K562 (cell line): ENCODE results near the gene CBX4. TPM values are rescaled to one million over a fixed set of nuclear protein-coding genes. Genes with fewer than 3 reads are reported as not detected.

Experiments used
- ARID1B ChIP-seq: fragments of 450-650 bp; IDR thresholded peaks from 2 replicates; pipeline ENCODE4 v1.6.1; 2016; ENCODE audit warnings: antibody characterized with exemption, mild to moderate bottlenecking, inconsistent platforms
- BRD4 ChIP-seq: fragments of 200-600 bp; sonication (generic); IDR thresholded peaks from 2 replicates; pipeline ENCODE4 v1.6.1; 2017; ENCODE audit warnings: inconsistent platforms
- CCNT2 ChIP-seq: IDR thresholded peaks from 2 replicates; pipeline ENCODE4 v1.6.1; 2011; ENCODE audit warnings: borderline replicate concordance, low read depth, mild to moderate bottlenecking, moderate library complexity, mixed read lengths, low read length; ENCODE audit not compliant: insufficient read length; ENCODE audit errors: extremely low read depth
- CEBPZ ChIP-seq: fragments of 150-350 bp; IDR thresholded peaks from 2 replicates; pipeline ENCODE4 v1.6.1; 2014; ENCODE audit warnings: low read depth, mild to moderate bottlenecking, low read length, borderline replicate concordance
- DLX4 ChIP-seq: fragments of 250-450 bp; sonication (Bioruptor Pico); IDR thresholded peaks from 2 replicates; pipeline ENCODE4 v1.6.1; 2021; ENCODE audit warnings: mild to moderate bottlenecking
- E2F4 ChIP-seq: sonication (generic); formaldehyde crosslinking; IDR thresholded peaks from 2 replicates; pipeline ENCODE4 v1.8.0; 2022; ENCODE audit warnings: mild to moderate bottlenecking, low read depth, missing genetic modification reagents
- ETV1 ChIP-seq: fragments of 450-650 bp; conservative IDR thresholded peaks from 2 replicates; pipeline ENCODE4 v1.6.1; 2016; ENCODE audit warnings: missing genetic modification characterization, control low read depth, low read depth, missing compliant biosample characterization
- FOXA1 ChIP-seq: fragments of 450-650 bp; IDR thresholded peaks from 2 replicates; pipeline ENCODE4 v1.6.1; 2016; ENCODE audit warnings: mild to moderate bottlenecking, borderline replicate concordance
- FOXK1 ChIP-seq: sonication (generic); formaldehyde crosslinking; IDR thresholded peaks from 2 replicates; pipeline ENCODE4 v1.8.0; 2022; ENCODE audit warnings: missing genetic modification reagents, mild to moderate bottlenecking, borderline replicate concordance
- ID3 ChIP-seq, 2 experiments: fragments of 250-450 bp in 1 of 2; fragments of 450-650 bp in 1 of 2; sonication (Bioruptor Pico) in 1 of 2; IDR thresholded peaks; 2 replicates each; pipeline versions ENCODE4 v1.6.1 to v1.8.0; 2016 to 2021; ENCODE audit warnings: mild to moderate bottlenecking in 2 of 2, moderate library complexity in 2 of 2, missing compliant biosample characterization in 1 of 2, missing genetic modification characterization in 1 of 2
- JUNB ChIP-seq: fragments of 450-650 bp; formaldehyde crosslinking; conservative IDR thresholded peaks from 2 replicates; pipeline ENCODE4 v1.4.0; 2020; ENCODE audit warnings: mild to moderate bottlenecking
- NR1H2 ChIP-seq: sonication (generic); formaldehyde crosslinking; IDR thresholded peaks from 2 replicates; pipeline ENCODE4 v1.4.0; 2020; ENCODE audit warnings: mild to moderate bottlenecking, missing genetic modification reagents
- PBX2 ChIP-seq, 2 experiments: IDR thresholded peaks in 1 of 2; conservative IDR thresholded peaks in 1 of 2; 2 replicates each; pipeline ENCODE4 v1.6.1; 2016; ENCODE audit warnings: low read depth in 2 of 2, mild to moderate bottlenecking in 1 of 2, missing compliant biosample characterization in 1 of 2, missing genetic modification characterization in 1 of 2, moderate library complexity in 1 of 2
- RBM22 ChIP-seq: fragments of 200-400 bp; formaldehyde crosslinking; IDR thresholded peaks from 2 replicates; pipeline ENCODE4 v1.6.1; 2018; ENCODE audit warnings: low read length, low read depth; ENCODE audit not compliant: poor library complexity, severe bottlenecking
- STAG1 ChIP-seq: sonication (generic); formaldehyde crosslinking; IDR thresholded peaks from 2 replicates; pipeline ENCODE4 v1.5.0; 2020; ENCODE audit warnings: missing genetic modification reagents, borderline replicate concordance
- ZNF121 ChIP-seq: sonication (generic); formaldehyde crosslinking; conservative IDR thresholded peaks from 2 replicates; pipeline ENCODE4 v1.8.0; 2022; ENCODE audit warnings: missing genetic modification reagents
- ZNF77 ChIP-seq: fragments of 250-450 bp; sonication (Bioruptor Pico); IDR thresholded peaks from 2 replicates; pipeline ENCODE4 v1.5.0; 2020
- polyA plus RNA-seq, 8 experiments: library from polyadenylated mRNA; depleted of rRNA in 4 of 8; stranded (reverse) in 5 of 8; unstranded in 3 of 8; fragments of >200 nt; fragmentation: Nextera tagmentation in 2 of 8; fragmentation: Illumina TruSeq in 1 of 8; extraction: Ambion mirVana in 2 of 8; extraction: Trizol in 1 of 8; gene quantifications; 2 replicates each; pipeline versions ENCODE4 v1.2.1 to v1.2.3, GENCODE V29; 2011 to 2014; ENCODE audit warnings: inconsistent platforms in 1 of 8, missing spikeins in 1 of 8
- total RNA-seq, 7 experiments: library from RNA; depleted of rRNA in 6 of 7; stranded (reverse); fragments of >200 nt in 6 of 7; fragmentation: Illumina TruSeq in 2 of 7; extraction: Trizol in 2 of 7; gene quantifications; 2 replicates each; pipeline versions ENCODE4 v1.2.1 to v1.2.3, GENCODE V29; 2011 to 2021; ENCODE audit warnings: low replicate concordance in 1 of 7

Gene CBX4
- total and polyA plus RNA-seq, 9 of the 15 experiments (the other 6 are each of a cell fraction or from before 2014, with no cell fraction given) = 0.98 to 50.5 (median 10.0) TPM

- TF ChIP-seq ZNF121 (CRISPR knock-in tag) (no peak), ETV1 (tag) (peak; percentile 78), ZNF77 (no peak), DLX4 (no peak), STAG1 (CRISPR knock-in tag) (peak; percentile 43; the same call in 1 of the 2 replicates), ARID1B (peak; percentile 76; the same call in 1 of the 2 replicates), JUNB (CRISPR knock-in tag) (peak; percentile 68; the same call in 1 of the 2 replicates), RBM22 (peak; percentile 86), CEBPZ (no peak), ID3 (CRISPR knock-in tag; IDR thresholded peaks at IDR 0.05) (no peak), ID3 (tag; IDR thresholded peaks at IDR 0.05) (peak; percentile 75; the same call in 1 of the 2 replicates), PBX2 (CRISPR knock-in tag; IDR thresholded peaks at IDR 0.05; ENCODE audit: low read depth) (no peak), PBX2 (tag; conservative IDR thresholded peaks at IDR 0.05; ENCODE audit: low read depth) (no peak), NR1H2 (no peak), E2F4 (CRISPR knock-in tag) (no peak), BRD4 (peak; percentile 41; the same call in 1 of the 2 replicates), FOXA1 (no peak), FOXK1 (no peak), CCNT2 (peak; percentile 86)
These were observed at the start of gene CBX4 (continued) for GRCh38 chr17:79839356-79840268.
